ENCODE measurements around the gene EML2.
"Not testable (repeated sequence)": the region's sequence is repeated elsewhere in the genome, so short reads cannot be mapped to it uniquely, and the experiment has no call there.

Gene EML2

DNA sequence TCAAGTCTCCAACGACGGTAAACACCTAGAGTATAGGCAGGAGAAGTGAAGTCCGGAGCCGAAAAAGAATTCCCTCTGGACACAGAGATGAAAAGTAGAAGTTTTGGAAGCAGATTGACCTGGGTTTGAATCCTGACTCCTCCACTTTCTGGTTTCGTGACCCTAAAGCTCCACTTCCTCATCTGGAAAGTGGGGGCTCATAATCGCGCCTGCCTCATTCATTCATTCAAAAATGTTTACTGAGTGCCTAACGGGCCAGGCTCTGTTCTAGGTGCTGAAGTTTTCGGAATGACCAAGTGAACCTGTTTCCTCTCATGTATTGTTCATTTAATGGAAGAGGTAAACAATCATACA, 7.1 kb upstream of the EML2 start:
- ATAC-seq (no peak), DNase-seq (no peak)

DNA sequence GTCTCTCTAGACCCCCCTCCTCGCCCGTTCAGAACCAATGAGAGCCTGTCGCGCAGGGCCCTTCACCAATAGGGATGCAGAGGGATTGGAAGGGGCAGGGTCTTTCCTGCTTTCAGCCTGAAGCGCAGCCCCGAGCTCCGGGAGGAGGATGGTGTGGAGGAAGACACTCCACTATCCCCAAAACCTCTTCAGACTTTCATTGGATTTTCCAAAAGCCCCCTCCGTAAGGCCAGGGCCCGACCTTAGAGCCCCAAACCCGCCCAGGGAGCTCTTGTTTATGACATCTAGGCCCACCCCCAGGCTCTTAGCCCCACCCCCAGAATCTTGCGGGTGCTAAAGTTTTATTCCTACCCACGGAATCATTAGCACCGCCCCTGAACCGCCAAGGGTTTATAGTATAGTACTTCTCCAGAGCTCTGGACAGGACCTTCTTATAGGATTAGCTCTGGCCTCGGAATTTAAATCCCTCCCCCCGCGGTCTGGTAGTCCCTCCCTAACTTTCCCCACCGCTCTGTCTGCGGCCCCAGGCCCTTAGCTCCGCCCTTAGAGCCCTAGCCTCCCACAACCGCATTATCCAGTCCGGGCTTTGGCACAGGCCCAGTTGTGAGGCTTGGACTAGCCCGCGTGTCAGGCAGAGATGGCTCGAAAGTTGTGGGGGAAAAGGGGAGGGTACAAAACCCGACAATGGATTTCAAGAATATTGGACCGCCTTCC, 6.6 kb upstream of the EML2 start:
- peak; percentile 84 for DNase-seq
- peak; percentile 34 for ATAC-seq

DNA sequence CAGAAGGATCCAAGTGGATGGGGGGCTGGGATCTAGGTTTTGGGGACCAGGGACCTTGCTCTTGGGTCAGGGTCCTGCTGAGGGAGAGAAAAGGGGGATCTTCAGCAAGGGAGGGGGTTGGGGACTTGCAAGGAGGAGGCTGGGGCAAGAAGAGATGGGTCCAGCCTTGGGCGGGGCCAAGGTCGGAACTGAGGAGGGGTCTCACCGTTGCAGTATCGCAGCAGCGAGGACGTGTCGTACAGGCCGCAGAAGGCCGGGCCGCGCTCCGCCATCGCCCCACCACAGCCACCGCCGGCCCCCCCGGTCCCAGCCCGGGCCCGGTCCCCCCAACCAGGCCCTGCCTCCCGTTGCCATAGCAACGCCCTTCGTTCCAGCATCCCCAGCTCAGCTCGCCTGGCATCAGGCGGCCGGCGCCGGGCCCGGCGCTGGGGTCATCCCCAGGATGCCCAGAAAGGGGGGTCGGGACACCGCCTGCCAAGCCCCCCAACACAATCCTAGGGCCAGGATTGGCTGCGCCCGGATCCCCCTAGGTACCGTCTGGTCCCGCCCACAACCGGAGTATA, 6.0 kb upstream of the EML2 start:
- no peak for ATAC-seq
- no peak for DNase-seq

DNA sequence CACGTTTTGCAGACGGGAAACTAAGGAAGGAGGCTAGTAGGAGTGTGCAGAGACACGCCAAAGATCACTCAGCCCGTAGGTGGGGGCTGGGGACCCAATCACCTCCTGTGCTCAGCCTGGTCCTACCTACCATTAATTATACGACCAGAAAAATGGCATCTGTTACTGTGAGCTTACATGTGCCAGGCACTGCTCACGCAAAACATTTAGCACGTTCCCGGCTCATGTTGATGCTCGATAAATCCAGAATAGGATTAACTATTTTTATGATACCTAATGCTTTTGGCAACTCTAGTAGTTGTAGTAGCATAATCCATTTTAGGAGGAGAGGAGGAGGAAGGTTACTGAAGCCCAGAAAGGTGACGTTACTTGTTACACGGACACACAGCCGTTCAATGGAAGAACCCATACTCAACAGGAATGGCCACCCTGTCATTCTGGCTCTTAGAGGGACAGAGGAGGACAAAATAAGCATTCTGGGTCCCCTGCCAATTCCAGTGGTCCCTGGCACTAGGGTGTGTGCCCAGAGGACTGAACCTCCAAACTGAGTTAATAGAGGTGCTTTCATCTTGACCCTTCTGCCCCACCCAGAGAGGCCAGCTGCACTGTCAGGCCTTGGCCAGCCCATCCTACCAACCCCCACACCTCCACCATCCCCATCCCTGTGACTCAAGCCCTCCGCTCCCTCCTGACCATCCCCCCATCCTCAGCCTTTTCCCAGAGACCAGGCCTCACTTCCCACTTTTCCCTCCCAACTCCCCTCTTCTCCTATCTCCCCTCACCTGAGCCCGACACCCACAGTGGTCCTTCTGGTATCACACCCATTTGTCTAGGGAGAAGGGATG, 5.0 kb upstream of the EML2 start:
- DNase-seq (peak; percentile 13), ATAC-seq (no peak)

DNA sequence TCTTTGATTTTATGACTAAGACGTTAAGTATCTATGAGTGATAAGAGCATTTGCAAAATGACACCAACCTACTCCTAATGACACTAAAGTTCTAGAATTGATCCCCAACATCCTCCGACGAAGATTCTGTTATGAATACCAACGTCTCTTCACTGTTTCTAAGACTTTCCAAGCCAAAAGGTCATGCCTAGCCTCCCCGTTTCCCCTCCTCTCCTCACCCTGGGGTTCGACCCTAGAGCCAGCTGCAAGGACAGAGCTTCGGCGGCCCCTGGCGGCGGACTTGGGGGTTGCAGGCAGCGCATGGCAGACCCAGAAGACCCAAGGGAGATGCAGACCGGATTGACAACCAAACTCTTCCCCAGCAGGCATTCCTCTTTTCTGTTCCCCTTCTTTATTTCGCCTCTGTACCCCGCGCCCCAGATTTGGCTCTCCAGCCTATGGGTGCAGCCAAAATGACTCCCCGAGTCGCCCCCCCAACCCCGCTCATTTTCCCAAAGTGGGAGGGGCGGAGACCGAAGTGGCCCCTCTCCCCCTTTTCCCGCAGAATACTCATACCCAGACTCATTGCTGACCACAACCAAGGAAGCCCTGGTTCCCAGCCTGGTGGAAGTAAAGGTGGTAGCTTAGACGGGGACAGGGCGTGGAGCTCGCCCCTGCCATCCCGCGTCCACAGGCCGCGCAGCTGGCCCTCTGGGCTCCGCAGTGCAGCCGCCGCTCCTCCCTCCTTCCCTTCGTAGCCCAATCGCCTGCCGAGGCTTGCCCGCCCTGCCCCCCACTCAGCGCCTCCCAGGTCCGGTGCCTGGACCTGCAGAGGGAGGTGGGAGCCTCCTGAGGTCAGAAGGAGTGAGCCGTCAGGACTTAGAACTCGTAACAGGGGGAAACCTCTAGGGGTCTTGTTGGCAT, 4.1 kb upstream of the EML2 start:
- ATAC-seq (peak; percentile 54), DNase-seq (peak; percentile 97)

DNA sequence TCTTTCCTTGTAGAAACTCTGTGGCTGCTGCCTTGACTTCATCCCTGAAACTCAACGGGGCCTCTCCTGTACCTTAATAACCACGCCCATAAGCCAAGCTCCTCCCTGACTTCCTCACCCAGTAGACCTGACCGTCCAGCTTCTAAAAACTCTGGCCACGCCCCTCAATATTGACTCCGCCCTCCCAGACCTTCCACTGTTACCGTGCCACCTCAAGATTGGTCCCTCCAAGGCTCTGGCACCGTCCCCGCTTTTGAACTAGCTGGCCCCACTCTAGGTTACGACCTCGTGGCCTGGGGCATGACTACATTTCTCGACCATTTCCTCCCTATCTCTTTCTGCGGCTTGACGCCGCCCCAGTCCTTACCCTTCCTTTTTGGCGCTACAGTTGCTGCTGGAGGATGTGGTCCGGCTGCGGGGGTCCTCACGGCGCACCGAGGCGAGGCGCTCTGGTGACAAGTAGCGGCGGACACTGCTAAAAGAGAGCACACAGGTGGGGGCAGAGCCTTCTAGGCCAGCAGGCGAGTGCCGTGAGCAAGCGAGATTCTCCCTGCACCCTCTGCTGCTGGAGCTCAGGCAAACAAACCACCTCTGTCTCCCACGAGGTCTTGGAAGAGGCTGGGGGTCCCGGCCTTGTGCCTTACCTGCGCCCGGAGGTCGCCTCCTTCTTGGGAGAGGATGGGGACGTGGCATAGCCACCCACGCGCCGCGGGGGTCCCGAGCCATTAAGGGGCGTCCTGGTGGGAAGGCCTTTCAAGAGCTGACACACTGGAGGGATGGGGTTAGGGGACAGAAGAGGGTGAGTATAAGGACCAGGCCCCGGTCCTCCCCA, 2.3 kb upstream of the EML2 start:
- peak; percentile 92 for DNase-seq
- ATAC-seq, result peak; percentile 45

DNA sequence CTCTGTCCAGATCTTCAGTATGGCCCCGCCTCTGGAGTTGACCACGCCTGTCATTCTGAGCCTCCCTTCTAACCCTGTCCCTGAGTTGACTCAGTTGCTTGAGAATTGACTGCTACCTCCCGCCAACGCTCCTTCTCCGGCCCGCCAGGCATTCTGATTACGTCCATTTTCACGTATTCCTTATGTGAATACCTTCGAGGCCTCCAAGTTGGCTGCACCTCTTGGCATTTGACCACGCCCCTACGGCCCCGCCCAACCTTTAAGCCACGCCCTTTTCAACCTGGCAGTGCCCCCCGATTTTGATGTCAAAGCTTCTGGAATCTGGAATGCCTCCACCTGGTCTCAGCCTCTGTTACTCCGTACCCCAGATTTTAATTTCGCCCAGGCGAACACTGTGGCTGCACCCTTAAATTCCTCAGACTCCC, 1.7 kb upstream of the EML2 start:
- DNase-seq (peak; percentile 76), ATAC-seq (no peak)

DNA sequence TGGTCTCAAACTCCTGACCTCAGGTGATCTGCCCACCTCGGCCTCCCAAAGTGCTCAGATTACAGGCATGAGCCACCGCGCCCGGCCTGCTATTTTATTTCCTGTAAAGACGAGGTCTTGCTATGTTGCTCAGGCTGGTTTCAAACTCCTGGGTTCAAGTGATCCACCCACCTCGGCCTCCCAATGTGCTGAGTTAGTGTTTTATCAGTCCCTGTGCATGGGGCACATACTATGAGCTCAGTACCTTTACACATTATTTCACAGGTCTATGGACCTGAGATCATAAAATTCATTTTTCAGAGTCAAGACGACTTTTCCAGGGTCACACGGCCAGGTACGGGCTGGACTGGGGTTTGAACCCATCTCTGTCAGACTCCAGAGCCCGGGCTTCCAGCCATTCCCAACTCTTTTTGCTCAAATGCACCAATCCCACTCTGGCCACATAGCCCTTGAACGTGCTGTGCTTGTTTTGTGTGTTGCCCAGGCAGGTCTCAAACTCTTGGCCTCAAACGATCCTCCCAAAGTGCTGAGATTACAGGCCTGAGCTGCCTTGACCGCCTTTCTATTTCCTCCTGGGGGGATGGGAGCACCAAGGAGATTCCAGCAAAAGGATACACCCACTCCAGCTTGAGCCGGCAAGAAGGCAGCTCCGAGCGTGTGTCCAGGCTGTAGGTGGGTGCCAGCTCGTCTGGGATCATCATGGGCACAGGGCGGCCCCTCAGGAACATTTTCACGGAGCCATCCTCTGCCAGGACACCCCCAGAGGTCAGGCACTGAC, 1.1 kb downstream of the EML2 start:
- ATAC-seq (no peak), DNase-seq (no peak)

DNA sequence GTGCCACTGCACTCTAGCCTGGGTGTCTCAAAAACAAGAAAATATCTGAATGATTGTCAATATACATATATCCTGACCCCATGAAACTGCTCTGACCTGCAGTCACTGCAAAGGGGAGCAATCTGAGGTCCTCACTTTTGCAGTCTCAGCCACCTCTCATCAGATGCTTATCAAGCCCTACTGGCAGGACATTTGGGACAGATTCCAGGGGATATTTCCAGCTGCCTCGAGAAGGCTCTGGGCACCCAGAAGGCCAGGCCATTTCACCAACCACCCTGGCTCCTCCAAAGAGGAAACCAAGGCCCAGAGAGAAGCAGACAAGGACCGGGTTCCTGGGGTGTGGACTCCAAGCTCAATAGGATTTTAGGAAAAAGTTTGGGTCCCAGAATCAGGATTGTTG, 2.3 kb downstream of the EML2 start:
- no peak for ATAC-seq
- no peak for DNase-seq

DNA sequence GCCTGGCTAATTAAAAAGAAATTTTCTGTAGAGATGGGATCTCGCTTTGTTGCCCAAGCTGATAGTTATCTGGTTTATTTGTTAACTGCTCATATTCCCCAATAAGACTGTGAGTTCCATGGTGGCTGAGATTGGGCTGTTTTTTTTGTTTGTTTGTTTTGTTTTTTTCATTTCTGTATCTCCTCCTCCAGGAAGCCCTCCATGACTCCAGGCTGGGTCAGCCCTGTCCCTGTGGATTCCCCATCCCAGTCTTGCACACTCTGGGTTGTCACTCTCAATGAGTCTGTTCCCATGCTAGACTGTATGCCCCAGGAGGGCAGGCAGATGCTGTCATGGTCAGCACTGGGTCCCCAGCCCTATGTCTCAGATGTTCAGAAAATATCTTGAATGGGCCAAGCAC, 2.9 kb downstream of the EML2 start:
- ATAC-seq (no peak), DNase-seq (no peak)

DNA sequence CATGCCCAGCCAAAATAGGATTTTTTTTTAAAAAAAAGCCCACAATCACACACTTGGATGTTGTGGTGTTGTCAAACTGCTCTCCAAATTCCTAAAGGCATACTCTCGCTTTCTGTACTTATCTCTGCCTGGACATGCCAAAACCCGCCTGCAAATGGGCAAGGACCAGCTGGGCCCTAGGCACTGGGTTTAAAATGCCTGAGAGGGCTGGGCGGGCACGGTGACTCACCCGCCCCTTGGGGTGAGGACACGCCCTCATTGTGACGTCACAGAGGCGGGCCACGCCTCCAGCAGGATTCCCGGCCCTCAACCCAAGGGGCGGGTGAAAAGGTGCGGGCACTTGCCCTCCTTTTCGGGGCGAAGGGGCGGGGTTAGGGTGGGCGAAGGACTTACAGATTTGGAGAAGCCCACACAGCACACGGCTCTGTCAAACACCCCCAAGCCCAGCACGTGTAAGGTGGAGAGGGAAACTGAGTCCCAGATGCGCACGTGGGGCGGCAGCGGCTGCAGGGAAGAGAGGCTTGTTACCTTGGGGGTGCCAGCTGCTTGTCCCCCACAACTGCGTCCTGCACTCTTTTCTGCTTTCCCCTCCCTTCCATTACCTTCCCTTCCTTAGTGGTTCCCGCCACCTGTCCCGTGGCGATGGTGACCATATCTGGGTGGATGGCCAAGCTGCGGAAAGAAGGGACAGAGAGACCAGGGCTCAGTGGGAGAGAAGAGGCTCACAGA, 6.6 kb downstream of the EML2 start:
- ATAC-seq (no peak), DNase-seq (peak; percentile 73)

DNA sequence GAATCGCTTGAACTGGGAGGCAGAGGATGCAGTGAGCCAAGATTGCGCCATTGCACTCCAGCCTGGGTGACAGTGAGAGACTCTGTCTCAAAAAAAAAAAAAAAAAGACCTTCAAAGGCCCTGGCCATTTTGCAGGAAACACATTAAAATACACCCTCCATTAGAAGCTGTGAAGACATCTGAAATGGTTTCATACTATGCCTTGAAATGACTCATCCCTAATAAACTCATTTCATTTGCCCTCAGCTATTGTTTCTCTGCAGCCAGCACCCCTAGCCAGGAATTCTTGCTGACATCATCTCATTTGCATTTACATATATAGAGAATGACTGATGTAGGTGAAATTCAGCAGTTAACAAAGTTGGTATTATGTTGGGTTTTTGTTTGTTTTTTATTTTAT, 8.7 kb downstream of the EML2 start:
- peak; percentile 80 for ATAC-seq
- DNase-seq, result no peak

DNA sequence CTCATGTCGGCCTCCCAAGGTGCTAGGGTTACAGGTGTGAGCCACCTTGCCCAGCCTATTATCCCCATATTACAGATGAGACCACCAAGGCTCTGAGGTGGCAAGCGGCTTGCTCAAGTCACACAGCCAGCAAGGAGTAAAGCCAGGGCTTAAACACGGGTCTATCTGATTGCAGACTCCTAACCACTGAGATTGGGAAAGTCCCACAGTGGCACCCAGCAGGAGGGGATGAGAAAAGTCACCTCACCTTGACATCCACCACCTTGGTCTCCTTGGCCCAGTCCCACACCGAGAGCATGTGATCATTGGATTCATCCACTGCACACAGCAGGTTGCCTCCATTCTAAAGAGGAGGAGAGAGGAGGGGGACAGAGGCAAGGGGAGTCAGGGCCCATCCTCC, 9.5 kb downstream of the EML2 start:
- no peak for DNase-seq
- ATAC-seq, result no peak

DNA sequence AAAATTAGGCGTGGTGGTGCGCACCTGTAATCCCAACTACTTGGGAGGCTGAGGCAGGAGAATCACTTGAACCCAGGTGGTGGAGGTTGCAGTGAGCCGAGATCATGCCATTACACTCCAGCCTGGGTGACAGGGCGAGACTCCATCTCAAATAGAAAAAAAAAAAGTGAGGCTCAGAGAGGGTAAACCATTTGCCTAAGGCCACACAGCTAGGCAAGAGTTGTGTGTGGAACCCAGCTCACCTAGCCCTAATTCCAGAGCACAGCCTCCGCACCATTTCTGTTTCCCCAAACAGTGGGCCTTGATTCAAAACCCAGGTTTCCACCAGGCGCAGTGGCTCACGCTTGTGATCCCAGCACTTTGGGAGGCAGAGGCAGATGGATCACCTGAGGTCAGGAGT, 11.0 kb downstream of the EML2 start:
- not testable (repeated sequence) for ATAC-seq

DNA sequence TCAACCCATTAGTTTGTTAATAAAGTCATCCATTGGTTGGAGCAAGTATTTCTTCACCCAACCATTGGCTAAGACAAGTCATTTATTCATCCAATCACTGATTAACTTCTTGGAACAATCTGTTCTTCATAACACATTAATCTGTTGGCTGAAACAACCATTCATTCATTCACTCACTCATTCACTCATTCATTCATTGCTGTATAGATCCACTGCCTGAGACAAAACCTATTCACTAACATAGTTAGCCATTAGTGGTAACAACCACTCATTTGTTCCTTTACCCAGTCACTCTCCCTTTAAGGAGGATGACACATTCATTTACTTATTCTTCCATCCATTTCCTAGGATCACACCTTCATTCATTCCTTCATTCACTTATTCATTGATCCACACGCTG, 15.2 kb downstream of the EML2 start:
- ATAC-seq, result no peak

More for the DNA sequence above, 11.0 kb downstream of the EML2 start:
- DNase-seq, result not testable (repeated sequence)

DNA sequence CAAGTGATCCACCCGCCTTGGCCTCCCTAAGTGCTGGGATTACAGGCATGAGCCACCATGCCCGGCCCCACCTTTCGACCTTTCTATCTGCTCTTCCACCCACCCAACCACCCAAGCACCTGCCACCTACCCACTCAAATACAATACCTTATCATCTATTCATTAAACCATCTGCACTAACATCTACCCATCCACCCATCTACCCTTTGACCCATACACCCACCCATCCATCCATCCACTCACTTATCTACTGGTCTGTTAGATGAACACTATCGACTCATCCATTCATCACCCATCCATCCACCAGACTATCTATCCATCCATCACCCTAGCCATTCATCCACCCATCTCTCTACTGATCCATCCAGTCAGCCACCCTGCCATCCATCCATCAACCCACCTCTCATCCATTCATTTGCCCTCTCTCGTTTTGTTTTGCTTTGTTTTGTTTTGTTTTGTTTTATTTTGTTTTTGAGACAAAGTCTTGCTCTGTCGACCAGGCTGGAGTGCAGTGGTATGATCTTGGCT, 17.2 kb downstream of the EML2 start:
- ATAC-seq, result no peak
- DNase-seq, result no peak

More for the DNA sequence above, 15.2 kb downstream of the EML2 start:
- DNase-seq, result no peak

DNA sequence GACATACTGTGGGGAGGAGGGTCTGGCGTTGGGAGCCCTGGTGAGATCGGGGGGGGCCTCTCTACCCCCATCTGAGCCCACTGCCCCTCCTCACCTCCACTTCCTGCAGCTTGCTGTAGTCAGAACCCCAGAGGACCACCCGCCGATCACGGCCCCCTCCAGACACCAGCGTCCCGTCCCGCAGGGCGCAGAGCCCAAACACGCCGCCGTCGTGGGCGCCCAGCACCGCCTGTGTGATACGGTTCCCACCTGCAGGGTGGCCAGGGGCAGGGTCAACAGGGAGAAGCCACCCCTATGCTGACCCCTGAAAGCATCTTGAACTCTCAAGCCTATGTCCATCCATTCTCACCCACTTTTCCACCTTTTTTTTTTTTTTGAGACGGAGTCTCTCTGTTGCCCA, 17.8 kb downstream of the EML2 start:
- no peak for ATAC-seq

DNA sequence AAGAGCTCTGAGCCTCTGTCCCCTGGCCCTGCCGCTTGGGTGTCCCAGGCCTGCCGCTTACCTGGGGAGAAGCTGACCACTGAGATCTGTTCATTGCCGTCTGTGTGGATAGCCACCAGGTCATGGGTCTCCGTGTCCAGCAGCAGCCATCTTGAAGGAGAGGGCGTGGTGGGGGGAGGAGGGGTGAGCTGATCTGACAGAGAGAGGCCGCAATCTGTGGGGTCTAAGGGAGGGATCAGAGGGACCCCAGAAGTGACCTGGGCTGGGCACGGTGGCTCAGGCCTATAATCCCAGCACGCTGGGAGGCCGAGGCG, 22.5 kb downstream of the EML2 start:
- DNase-seq (no peak), ATAC-seq (no peak)

More for the DNA sequence above, 17.8 kb downstream of the EML2 start:
- DNase-seq, result no peak

DNA sequence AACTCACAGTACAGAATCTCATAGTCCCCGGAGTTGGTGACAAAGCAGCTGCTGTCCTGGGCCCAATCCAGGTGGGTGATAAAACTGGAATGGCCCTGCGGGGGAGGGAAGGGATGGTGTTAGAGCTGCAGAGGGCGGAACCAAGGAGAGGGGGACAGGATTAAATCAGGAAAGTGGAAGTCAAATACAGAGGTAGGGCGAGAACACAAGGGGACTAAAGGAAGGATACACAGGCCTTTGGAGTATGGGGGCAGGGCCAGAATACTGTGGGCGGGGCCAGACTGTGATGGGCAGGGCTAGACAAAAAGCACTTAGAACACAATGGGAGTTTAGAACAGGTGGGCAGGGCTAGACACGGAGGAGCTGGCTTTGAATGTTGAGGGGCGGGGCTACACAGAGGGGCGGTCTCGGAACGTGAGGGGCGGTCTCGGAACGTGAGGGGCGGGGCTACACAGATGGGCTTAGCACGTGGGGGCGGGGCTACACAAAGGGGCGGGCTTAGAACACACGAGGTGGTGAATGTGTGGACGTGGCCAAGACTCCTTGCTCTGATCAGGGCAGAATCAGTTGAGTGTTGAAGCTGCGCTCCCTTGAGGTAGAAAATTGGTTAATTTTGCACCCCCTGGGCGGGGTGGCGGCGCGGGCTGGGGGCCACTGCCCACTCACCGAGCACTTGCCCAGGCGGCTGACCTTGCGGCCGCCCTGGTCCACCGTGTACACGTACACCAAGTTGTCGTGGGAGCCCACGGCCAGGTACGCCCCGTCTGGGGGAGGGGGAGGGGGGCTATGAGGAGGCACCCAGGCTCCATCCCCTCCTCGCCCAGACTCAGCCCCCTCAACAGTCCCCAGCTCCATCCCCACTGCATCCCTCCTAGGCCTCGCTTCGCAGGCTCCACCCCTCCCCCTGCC, 23.1 kb downstream of the EML2 start:
- peak; percentile 74 for ATAC-seq
- DNase-seq, result peak; percentile 87

All from stimulated activated naive CD8-positive, alpha-beta T cell treated with anti-CD3 and anti-CD28 coated beads, Interleukin-15, Interleukin-2, amounts not matched to agents 100 U/mL and 50 U/mL, for 24 hours (primary cell).